ENCODE results near the gene NEK1.
"Not testable (repeated sequence)": the region's sequence is repeated elsewhere in the genome, so short reads cannot be mapped to it uniquely, and the experiment has no call there.

NEK1 gene

GRCh38 chr4:169603312-169603711 is 9.1 kb downstream of the NEK1 start:
- no peak for DNase-seq (ENCODE audit: low read depth in 2 of 2)

DNA sequence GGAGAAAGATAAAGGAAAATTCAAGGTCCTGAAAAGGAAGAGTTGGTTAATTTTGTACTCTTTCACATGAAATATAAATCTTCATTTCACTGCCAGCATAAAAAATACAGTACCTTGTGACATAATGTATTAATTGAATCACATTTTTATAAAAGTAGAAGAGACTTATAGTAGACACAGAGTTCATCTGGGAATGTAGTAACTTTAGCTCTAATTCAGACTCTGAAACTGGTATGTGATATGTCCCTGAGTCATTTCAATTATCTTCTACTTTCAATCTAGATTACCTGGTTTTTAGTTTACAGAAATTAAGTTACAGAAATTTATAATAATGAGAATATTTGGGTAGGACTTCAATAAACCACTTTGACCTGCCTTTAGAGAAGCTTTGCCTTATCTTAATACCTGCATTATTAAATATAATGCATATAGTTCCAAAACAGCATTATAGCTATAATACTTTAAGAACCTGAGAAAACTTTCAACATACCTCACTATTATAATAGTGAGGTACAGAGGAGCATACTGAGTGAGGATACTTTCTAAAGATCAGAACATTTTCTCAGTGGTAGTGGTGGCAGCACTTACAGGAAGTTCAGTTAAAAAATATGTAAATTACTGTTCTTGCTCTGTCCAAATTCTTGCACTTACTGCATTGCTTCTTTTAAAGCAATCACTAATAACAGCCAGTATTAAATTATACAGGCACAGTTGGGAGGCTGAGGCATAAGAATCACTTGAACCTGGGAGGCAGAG is 11.2 kb downstream of the NEK1 start:
- DNase-seq (ENCODE audit: low read depth in 2 of 2), result no peak

- no peak for DNase-seq (ENCODE audit: low read depth in 2 of 2)
These were observed 17.7 kb downstream of the NEK1 start for GRCh38 chr4:169594560-169595195.

DNA sequence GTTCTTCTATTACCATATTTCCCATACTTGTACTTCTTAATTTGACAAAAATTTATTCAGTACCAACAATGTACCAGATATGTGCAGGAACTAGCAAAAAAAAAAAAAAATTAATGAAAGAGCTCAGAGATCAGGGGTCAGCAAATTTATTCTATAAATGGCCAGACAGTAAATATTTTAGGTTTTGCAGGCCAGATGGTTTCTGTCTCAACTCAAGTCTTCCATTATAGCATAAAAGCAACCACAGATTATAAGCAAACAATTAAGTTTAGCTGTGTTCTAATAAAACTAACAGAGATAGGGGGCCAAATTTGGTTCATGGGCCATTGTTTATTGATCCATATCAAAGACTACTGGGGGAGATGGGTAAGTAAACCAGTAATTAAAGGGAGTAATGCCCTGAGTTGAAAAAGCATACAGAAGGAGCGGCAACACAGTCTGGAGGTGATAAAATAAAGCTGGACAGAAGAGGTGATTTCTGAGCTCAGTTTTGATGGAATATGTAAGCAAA is 19.3 kb downstream of the NEK1 start:
- DNase-seq (ENCODE audit: low read depth in 2 of 2), result no peak

DNA sequence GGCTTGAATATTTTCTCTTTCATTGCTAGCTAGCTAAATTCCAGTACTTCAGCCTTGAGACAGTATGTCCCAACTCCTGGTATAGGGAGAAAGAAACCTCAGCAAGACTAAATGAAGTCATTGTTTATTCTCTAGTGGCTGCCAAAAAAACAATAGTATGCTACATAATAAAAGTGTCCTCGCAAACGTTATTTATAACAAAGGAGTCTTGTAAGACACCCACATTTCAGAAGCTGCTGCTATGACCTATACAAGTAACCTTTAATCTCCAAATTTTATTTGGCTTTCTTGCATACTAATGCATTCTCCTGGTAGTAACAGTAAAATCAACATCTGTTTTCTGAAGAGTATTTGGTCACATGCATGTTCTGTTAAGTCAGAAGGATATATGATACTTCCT is 28.8 kb downstream of the NEK1 start:
- DNase-seq (ENCODE audit: low read depth in 2 of 2), result no peak

DNA sequence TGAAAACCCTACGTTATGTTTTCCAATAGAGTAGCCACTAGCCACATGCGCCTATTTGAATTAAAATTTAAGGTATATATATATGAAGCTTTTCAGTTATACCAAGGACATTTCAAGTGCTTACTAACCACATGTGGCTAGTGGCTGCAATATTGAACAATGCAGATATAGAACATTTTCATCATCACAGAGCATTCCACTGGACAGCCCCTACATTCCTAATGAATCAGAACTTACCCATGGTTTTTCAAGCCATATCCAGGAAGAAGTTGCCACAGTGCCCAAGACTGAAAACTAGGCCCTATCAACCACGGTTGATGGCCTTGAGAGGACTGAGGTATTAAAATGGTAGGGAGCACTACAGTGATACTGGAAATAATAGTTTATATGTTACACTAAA is 29.7 kb downstream of the NEK1 start:
- DNase-seq (ENCODE audit: low read depth in 2 of 2), result no peak

- no peak for DNase-seq (ENCODE audit: low read depth in 2 of 2)
These were observed 30.2 kb downstream of the NEK1 start for GRCh38 chr4:169582203-169582602.

DNA sequence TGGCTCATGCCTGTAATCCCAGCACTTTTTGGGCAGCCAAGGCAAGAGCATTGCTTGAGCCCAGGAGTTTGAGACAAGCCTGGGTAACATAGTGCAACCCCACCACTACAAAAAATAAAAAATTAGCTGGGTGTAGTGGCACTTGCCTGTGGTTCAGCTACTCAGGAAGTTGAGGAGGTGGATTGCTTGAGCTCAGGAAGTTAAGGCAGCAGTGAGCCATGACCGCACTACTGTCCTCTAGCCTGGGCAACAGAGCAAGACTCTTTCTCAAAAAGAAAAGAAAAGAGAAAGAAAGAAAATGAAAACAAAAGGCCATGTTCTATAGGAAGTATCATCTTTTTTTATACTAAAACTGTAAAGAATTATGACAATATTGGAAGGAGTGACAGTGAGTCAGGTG is 38.5 kb downstream of the NEK1 start:
- no peak for DNase-seq (ENCODE audit: low read depth in 2 of 2)

- no peak for DNase-seq (ENCODE audit: low read depth in 2 of 2)
These were observed 40.9 kb downstream of the NEK1 start for GRCh38 chr4:169571435-169571834.

DNA sequence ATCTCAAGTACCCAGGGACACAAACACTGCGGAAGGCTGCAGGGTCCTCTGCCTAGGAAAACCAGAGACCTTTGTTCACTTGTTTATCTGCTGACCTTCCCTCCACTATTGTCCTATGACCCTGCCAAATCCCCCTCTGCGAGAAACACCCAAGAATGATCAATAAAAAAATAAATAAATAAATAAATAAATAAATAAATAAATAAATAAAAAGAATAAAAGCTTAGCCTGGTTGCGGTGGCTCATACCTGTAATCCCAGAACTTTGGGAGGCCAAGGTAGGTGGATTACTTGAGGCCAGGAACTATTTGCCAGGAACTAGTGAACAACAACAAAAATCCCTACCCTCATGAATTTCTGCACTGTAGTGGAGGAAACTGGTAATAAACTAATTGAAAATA is 41.4 kb downstream of the NEK1 start:
- DNase-seq (ENCODE audit: low read depth in 2 of 2), result not testable (repeated sequence)

- DNase-seq (ENCODE audit: low read depth in 2 of 2), result not testable (repeated sequence)
These were observed 42.1 kb downstream of the NEK1 start for GRCh38 chr4:169570266-169570665.

GRCh38 chr4:169569188-169569587 is 43.2 kb downstream of the NEK1 start:
- DNase-seq (ENCODE audit: low read depth in 2 of 2), result not testable (repeated sequence)

- no peak for DNase-seq (ENCODE audit: low read depth in 2 of 2)
These were observed 44.5 kb downstream of the NEK1 start for GRCh38 chr4:169567916-169568315.

DNA sequence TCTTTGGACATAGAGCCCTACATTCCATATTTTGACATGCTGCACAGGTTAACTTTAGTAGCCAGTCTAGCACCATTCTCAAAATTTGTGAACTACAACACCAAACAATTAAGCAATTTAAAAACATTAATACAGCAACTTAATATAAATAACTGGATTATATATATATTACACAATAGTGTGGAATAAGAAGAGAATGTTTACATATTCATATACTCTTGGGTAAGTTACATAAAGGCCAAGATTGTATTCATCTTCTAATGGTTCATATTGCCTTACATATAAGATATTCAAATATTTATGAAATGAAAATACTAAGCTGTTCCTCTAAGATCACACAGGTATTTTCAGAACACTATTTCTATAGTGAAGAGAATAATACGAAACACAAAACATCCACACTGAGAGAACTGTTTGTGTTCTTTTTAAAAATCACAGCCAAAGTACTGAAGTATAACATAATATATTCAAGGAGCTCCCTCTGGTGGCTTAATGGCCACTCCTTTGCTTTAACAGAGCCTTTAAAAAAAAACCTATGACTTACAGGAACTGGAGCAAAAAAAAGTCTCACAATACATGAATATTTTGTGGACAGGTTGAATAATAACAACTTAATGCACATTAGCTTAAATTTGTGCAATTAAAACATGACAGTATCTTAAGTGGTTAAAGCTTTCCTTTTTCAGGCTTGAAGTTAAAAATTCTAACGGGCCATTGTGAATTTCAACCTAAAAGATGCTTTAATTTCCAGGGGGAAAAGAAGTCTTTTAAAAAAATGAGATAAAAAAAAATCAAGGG is 46.2 kb downstream of the NEK1 start:
- DNase-seq (ENCODE audit: low read depth in 2 of 2), result no peak

GRCh38 chr4:169565606-169566005 is 46.8 kb downstream of the NEK1 start:
- no peak for DNase-seq (ENCODE audit: low read depth in 2 of 2)

DNA sequence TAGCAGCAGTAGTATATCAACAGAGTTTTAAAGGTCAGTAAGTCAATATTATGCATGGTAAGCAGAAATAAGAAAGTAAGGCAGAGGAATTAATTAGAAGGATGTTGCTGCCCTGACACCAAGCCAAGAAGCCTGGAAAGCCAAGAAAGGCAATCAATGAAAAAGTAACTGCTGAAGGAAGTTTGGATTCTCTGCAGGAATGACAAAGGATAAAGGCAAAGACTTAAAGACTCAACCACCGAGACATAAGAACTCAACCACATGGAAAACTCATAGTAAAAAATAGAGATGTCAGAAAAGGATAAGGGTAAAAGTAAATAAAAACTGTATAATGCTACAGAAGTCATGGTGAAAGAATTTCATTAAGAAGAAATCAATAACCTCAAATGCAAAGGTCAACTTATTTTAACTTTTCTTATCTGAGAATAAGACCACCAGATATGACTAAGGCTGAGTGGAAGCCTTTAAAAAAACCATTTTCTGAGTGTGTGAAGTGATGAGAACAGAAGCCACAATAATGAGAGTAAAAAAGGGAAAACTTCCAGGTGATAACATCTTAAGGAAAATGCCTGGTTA is 55.2 kb downstream of the NEK1 start:
- no peak for DNase-seq (ENCODE audit: low read depth in 2 of 2)

DNA sequence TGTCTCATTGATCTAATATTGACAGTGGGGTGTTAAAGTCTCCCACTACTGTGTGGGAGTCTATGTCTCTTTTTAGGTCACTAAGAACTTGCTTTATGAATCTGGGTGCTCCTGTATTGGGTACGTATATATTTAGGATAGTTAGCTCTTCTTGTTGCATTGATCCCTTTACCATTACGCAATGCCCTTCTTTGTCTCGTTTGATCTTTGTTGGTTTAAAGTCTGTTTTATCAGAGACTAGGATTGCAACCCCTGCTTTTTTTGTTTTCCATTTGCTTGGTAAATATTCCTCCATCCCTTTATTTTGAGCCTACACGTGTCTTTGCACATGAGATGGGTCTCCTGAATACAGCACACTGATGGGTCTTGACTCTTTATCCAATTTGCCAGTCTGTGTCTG is 65.8 kb downstream of the NEK1 start:
- DNase-seq (ENCODE audit: low read depth in 2 of 2), result not testable (repeated sequence)

- no peak for DNase-seq (ENCODE audit: low read depth in 2 of 2)
These were observed 71.6 kb downstream of the NEK1 start for GRCh38 chr4:169540774-169541173.

DNA sequence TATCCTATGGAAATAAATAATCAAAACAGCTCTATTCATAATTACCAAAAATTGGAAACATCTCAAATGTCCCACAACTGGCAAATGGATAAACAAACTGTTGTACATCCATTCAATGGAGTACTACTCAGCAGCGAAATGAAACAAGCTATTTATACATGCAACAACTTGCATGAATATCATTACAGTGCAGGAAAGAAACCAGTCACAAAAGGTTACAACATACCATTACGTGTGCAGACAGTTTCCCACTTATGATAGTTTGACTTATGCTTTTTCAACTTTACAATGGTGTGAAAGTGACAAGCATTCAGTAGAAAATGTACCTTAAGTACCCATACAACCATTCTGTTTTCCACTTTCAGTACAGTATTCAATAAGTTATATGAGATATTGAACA is 82.3 kb downstream of the NEK1 start:
- DNase-seq (ENCODE audit: low read depth in 2 of 2), result no peak

GRCh38 chr4:169523796-169524195 is 88.6 kb downstream of the NEK1 start:
- DNase-seq (ENCODE audit: low read depth in 2 of 2), result no peak

- DNase-seq (ENCODE audit: low read depth in 2 of 2), result no peak
These were observed 101.8 kb downstream of the NEK1 start for GRCh38 chr4:169510617-169511016.

DNA sequence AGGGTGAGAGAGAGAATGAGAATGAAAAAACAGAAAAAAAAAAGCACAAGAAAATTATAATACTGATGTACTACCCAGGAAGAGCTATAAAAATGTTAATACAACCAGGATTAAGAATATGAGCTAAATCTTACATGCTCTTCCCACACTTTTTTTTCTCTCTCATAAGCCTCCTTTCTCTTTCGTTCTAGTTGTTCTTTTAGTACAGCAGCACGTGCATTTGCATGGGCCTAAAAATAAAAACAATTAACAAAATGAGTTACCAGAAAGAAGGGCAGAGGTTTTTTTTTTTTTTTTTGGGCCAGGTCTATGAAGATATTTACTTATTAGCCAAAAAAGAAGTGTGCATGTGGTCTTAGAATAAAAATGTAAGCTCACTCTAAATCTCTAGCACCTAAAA is 105.5 kb downstream of the NEK1 start:
- DNase-seq (ENCODE audit: low read depth in 2 of 2), result no peak

Measured in stimulated activated CD8-positive, alpha-beta memory T cell treated with anti-CD3 and anti-CD28 coated beads, Interleukin-2, amount 100 ng/mL, for 48 hours (primary cell).